GM18526 (cell line): ENCODE results near the gene GEMIN7.

Experiments used
- POLR2A ChIP-seq: IDR thresholded peaks from 3 replicates; pipeline ENCODE4 v1.6.1; 2011; ENCODE audit not compliant: insufficient read length; ENCODE audit errors: extremely low read depth

Gene GEMIN7

DNA sequence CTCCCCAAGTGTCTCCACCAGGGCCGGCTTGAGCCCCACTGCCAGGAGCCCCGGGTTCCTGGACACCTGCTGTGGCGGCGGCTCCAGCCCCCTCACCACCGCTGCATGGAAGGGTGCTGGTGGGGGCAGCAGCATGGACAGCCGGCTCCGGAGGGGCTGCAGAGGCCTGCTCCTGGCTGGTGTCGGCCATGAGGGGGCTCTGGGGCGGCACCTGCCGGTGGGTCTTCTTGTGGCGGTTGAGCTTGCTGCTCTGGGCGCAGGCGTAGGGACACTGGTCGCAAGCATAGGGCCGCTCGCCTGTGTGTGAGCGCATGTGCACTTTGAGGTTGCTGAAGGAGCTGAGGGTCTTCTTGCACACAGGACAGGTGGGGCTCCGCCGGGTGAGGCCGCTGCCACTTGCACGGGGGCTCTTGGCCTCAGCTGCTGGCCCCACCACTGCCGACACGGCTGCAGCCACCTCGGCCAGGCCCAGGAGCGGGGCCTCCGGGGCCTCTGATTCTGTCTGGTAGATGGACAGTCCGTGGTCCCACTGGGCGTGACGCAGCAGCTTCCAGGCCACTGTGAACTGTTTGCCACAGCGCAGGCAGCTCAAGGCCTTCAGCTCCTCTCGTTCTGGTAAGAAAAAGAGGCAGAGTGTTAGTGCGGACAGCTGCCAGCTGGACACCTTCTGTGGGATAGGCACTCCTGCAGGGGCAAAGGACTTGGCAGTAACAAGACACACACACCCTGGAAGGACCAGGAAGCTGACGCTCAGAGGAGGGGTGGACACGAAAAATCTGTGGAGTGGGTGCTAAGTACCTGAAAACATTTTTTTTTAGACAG lies 6.9 kb upstream of the GEMIN7 start:
- no peak for TF ChIP-seq POLR2A

DNA sequence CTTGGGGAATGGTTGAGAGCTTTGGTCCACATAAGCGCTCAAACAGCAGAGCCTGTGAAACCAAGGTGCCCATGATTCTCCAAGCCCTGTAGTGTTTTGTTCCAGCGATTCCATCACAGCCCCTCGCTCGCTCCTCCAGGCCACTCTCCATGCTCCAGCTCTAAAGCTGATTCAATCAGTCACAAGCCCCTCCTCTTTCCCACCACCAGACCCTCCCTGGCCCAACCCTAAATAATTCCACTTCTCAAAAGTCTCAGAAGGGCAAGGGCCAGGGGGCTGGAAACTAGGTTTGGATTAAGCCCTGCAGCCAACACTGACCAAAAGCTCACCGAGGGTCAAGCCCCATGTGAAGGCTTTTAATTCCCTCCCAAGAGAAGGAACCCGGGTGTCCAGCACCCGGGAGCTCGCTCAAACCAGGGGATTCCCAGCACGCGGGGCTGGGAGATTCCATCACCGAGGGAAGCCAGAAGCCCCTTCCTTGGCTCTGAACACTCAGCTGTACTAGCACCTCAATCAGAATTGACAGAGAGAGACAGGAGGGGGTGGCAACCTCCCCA lies 4.2 kb upstream of the GEMIN7 start:
- TF ChIP-seq POLR2A, result no peak

DNA sequence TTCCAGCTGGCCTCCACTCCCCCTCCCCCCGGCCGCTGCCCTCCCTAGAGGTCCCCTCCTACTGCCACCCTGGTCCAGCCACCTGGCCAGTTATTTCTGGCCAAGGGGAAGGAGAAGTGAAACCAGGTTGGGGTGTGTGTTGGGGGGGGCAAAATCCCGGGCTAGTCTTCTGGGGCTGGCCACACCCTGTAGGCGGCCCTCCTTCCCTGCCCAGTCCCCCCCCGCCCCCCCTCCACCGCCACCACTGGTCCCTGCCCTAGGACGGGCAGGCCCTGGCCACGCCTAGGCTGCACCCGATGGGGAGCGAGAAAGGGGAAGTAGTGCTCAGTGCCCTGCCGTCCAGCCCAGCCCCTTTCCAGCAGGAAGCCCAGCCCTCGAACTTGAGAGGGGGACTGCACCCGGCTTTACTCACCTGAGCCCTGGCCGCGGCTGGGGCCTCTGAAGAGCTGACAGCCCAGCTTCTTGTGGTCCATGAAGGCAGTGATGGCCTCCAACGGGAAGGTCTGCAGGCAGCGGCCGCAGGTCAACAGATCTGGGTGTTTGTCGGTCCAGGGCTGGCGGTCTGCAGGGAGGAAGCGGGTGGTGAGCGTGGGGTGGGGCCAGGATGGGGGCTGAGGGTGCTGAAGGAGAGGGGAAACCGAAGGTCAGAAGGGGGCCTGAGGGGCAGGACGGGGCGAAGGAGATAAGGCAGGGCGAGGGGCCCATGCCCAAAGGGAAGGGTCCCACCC lies 3.6 kb upstream of the GEMIN7 start:
- TF ChIP-seq POLR2A, result peak; percentile 49

DNA sequence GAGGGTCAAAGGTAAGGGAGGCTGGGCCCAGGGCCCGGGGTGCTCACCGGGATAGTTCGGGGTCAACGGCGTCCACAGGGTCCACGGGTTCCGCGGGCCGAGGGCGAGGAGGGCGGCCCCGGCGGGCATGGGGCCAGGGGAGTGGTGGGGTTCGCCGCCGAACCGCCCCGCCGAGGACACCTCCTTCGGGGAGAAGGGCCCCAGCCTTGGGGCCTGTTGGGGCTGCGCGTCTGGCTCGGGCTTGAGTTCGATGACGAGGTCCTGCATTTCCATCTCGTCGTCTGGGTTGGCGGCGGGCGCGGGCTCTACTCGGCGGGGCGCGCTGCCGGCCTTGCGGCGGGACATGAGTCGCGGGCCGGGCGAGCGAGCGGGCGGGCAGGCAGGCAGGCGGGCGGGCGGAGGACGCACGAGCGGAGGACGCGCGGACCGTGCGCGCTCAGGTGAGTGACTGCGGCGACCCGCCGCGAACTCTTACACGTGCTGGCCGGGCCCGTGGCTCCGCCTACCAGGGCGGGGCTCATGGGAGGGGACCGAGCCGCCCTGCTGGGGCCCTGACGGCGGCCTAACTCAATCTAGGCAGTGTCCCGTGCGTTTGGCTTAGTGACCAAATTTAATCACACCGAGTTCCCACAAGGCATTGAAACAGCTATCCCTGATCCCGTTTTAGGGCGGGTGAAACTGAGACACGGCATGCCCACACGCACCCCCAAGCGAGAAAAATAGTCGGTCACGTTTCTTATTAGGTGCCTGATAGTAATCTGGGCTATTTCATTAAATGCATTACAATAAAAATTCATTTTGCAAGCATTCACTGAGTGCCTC lies 2.8 kb upstream of the GEMIN7 start, which contains the start of gene ZNF296:
ZNF296 (minus strand) TSS at position 450 of the 822 bp plus-strand sequence; CDS start at position 345, 105 bp downstream.
- peak; percentile 96 for TF ChIP-seq POLR2A

DNA sequence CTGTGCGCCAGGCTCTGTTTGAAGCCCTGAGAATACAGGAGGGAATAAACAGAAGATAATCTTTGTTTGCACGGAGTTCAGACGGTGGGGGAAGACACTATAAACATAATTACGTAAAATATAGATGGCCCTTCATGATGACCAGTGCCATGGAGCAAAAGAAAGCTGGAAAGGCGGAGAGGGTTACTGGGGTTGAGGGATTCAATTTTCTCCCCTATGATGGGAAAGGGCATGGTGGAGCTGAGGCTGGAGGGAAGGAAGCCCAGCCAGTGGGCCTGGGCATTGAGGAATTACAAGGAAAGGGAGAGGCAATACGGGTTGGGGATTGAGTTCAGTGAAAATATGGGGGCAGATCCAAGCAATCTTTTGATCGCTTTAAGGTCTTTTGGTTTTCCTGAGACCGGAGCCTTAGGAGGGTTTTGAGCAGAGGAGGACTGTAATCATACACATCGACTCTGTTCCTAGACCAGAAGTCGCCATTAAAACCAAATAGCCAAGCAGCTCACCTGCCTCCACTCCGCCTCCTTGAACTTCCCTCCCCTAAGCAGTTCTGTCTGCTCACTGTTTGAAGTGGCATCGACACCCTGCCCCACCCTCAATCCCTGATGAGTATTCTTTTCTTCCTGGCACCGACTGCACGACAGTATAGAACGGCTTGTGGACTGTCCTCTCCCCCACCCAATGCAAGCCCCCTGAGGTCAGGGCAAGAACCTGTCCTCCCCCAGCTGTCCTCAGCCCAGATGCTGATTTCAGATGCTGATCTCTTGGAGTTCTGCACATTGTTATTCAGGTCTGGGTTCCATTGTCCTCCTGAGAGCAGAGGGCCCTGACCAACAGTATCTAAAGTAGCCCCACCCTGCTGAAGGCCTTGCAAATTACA lies 2.0 kb upstream of the GEMIN7 start:
- TF ChIP-seq POLR2A, result no peak

DNA sequence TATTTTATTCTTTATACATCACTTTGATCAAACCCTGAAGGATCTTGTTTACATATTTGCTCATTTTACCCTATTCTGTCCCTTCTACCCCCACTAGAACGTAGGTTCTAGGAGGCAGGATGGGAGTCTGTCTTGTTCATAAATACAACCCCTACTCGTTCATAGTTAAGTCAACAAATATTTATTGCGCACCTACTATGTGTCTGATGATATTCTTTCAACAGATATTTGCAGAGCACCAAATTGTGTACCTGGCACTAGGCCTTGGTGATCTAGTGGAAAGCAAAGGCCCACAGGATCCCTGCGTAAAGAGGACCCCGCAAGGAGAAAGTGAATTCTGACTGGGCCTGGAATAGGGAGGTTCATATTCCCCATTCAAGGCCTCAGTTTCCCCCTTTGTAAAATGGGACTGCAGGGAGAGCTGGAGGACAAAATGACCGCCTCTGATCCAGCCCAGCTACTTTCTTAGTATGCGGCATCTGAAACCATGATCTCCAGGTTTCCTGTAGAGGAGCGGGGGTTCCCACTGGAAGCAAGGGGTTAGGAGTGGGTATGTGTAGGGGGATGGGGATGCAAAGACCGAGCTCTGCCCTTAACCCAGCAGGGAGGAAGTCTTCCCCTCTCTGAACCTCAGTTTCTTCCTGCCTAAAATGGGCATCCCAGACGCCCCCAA lies 534 bp upstream of the GEMIN7 start:
- no peak for TF ChIP-seq POLR2A

DNA sequence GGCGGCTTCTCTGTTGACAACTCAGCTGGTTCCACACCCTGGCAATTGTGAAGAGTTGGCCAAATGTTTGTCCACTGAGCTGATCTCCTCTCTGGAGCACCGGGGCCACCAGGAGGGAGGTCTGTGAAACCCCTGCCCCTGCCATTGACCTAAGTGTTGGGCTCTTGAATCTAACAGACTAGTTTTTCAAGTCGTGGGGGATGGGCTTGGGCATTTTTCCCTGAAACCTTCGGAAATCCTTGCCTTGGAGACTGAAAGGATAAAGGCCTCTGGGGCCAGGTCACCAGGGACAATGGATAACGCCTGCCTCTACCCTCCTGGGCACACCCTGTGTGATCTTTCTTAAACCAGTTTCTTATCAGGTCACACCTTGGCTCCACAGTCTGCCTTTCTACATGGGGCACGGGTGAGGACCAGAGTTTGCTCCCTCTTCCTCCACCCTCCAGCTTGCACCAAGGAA lies 881 bp downstream of the GEMIN7 start:
- no peak for TF ChIP-seq POLR2A

DNA sequence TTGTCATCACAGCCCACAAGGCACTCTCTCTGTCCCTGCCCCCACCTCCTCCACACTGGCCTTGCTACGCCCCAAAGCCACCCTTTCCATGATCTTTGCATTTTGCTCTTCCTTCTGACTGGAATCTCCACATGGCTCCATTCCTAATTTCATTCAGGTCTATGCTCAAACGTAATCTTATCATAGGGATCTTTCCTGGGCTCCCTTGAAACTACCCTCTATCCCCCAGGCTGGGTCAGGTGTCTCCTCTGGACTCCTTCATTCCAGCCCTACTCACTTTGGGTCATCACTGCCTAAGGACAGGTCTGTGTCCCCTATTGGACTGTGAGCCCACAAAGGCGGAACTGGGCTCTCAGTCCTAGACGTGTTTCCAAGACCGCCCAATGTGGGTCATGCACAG lies 3.1 kb downstream of the GEMIN7 start:
- no peak for TF ChIP-seq POLR2A

DNA sequence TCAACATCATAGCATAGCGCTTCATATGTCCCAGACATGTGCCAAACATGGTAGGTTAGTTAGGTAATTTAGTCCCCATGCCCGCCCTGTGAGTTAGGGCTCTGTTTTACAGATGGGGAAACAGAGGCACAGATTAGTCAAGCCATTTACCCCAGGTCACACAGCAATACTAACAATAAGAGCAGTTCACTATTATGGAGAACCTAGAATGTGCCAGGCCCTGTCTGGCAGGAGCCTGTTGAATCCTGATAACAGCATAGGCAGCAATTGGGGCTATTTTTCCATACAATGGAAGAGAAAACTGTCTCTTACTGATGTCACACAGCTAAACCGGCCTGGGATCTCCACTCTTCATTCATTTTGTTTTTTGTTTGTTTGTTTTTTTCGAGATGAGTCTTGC lies 7.4 kb downstream of the GEMIN7 start:
- TF ChIP-seq POLR2A, result no peak

DNA sequence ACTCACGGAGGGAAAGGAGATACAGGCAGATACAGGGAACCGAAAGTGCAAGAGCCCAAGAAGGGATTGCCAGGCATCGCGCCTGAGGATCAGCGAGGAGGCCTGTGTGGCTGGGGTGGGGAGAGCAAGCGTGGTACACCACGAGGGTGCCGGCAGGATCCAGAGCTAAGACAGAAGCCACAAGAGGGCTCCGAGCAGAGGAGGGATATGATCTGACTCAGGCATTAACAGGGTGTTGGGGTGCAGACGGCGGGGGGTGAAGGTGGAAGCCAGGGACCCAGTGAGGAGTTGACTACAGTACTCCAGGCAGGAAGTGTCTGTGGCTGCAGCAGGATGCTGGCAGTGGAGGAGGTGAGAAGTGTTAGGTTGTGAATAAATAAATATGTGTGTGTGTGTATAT lies 8.5 kb downstream of the GEMIN7 start:
- no peak for TF ChIP-seq POLR2A

DNA sequence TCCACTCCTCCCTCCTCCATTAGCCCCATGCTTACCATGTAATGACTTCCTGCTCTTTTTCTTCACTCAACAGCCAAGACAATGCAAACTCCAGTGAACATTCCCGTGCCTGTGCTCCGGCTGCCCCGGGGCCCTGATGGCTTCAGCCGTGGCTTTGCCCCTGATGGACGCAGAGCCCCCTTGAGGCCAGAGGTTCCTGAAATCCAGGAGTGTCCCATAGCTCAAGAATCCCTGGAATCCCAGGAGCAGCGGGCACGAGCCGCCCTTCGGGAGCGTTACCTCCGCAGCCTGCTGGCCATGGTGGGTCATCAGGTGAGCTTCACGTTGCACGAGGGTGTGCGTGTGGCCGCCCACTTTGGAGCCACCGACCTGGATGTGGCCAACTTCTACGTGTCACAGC lies 11.0 kb downstream of the GEMIN7 start:
- no peak for TF ChIP-seq POLR2A

DNA sequence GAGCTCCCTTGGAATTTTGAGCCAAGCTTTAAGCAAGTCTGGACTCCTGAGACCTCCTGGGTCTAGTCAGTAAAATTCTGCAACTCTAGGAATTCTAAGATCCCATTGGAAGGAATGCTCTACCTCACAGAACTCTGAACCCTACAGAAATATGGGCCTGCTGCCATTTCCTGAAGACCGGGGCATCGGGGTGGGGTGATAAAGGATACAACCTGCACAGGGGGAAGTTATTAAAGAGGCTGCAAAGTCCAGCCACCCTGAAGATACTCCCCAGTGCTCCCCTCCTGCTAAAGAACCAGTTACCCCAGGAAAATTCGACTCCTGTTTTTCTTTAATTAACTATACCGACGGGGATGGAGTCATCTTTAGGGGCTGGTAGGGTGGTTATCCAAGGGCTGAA lies 11.5 kb downstream of the GEMIN7 start:
- TF ChIP-seq POLR2A, result no peak

DNA sequence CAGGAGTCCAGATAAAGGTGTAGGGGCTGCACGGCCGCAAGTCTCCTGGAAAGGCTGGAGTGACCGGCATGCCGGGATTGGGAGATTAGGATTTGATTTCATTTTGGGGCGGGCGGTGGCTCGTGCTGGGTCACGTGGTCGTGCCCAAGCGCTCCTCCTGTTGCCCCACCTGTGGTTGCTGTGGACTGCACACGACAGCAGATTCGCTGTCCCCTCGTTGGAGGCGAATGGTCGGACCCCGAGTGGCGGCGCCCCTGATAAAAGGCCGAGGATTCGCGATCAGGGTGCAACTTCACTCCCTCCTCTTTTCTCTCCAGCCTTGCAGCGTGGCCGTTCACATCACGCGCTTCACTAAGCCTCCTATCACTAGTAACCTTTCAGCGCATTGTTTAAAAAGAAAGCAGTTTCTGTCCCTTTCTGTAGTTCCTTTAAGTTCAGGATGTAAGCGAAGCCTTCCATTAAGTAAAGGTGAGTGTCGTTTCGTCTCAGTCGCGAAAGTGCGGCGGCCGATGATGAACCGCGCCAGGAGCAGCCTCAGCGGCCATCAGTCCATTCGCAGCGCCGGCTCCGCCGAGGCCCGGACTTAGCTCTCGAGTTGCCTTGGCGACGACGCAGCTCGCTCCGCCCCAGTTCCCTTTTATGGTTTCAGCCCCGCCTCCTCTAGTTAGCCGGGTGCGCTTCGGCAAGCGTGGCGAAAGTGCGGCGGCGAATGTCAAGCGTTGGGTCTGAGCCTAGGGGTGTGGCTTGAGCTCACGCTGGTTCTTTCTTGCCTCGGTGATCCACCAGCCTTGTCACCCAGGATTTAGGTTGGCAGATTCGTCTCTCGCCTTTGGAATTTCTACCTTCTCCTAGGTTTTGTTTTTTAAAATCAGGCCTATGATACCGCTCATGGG lies 12.2 kb downstream of the GEMIN7 start:
- peak; percentile 59 for TF ChIP-seq POLR2A
